HG02970 (cell line): Measurements from ENCODE around the gene PDXDC1.
A peak's percentile ranks its signal among the peaks of the same experiment; 100 is the strongest.
"Not testable (repeated sequence)": the region's sequence is repeated elsewhere in the genome, so short reads cannot be mapped to it uniquely, and the experiment has no call there.

Source experiments
- ATAC-seq: cut with Tn5 transposase; IDR thresholded peaks from one replicate; pipeline ENCODE4 v1.9.1; 2021; ENCODE audit warnings: mild to moderate bottlenecking, moderate library complexity, moderate number of reproducible peaks; ENCODE audit not compliant: unreplicated experiment, low FRiP score

The PDXDC1 gene

GRCh38 chr16:15034266-15035162, 59.7 kb downstream of the PDXDC1 start:
- no peak for ATAC-seq

- ATAC-seq, result no peak
Measured at GRCh38 chr16:15035163-15035729, 60.4 kb downstream of the PDXDC1 start.

GRCh38 chr16:15037003-15037402, 62.2 kb downstream of the PDXDC1 start:
- ATAC-seq, result no peak

DNA sequence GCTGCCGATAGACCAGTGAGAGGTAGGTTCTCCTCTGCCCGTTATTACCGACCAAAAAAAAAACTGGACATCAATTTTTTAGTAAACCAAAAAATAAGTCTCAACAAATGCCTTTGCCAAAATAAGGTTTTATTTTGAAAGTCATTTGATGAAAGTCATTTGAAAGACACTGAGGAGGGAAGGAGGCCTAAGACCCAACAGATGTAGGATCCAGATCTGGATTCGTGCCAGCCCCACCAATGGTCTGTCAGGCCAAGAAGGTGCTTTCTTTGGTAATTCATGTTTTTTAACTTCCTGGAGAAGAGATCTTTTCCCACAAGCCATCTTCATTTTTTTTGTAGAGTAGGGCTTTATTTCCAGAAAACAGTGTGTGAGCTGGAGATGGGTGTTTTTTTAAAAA, 62.9 kb downstream of the PDXDC1 start:
- ATAC-seq, result no peak

DNA sequence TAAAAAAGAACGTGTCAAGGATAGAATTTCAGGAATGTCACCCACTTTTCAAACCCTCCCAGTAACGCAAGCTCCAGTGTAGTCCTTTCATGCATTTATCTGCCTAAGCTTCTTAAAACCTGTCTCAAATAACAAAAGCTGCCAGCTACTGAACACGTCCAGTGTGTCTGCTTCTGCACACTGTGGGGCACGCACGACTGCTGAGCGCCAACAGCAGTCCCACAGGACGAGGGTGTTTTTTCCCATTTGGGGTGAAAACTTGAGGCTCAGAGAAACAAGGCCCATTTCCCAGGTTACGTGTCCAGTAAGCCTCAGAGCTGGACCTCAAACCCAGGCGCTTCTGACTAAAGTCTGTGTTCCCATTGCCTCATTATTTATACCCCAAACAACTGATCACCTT, 63.9 kb downstream of the PDXDC1 start:
- no peak for ATAC-seq

DNA sequence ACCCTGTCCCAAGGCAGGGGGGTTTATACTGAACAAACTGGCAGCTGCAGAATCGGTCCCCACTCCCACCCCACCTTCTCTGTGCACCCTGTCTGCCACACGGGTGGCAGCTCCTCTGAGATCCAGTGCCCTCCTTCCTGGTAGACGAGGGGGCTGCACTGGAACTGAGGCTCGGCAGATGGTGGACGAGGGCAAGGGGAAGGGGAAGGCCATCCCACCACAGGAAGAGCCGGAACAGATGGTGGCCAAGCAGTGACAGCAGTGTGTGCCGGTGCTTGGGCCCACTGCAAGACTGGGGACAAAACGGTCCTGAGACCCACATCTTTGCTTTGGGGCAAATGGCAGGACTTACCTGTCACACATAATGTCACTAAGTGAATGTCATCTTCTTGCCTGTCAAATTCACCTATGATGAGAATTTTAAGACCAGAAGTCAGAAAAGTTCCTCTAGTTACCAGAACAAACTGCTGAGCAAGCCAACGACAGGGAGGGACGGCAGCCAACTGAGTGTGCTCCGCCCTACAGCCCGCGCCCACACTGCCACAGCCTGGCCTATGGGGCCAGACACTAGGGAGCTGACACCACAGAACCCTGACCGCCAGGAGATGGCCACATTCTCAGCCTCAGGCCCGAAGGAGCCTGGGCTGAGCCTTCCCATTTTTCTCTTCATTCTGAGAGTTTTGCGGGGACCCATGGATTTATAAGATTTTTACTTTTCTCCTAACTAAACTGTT, 66.6 kb downstream of the PDXDC1 start:
- no peak for ATAC-seq

- ATAC-seq, result no peak
Measured at GRCh38 chr16:15043344-15043743, 68.5 kb downstream of the PDXDC1 start.

GRCh38 chr16:15044286-15044685, 69.5 kb downstream of the PDXDC1 start:
- no peak for ATAC-seq

DNA sequence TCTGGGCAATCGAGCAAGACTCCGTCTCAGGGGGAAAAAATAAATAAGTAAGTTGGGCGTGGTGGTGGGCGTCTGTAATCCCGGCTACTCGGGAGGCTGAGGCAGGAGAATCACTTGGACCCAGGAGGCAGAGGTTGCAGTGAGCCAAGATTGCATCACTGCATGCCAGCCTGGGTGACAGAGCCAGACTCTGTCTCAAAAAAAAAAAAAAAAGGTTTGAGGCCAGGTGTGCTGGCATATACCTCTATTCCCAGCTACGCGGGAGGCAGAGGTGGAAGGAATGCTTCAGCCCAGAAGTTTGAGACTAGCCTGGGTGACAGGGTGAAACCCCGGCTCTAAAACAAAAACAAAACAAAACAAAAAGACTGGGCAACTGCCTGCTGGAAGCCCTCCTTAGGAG, 70.4 kb downstream of the PDXDC1 start:
- ATAC-seq, result not testable (repeated sequence)

- no peak for ATAC-seq
Measured at GRCh38 chr16:15046692-15047376, 72.0 kb downstream of the PDXDC1 start.

DNA sequence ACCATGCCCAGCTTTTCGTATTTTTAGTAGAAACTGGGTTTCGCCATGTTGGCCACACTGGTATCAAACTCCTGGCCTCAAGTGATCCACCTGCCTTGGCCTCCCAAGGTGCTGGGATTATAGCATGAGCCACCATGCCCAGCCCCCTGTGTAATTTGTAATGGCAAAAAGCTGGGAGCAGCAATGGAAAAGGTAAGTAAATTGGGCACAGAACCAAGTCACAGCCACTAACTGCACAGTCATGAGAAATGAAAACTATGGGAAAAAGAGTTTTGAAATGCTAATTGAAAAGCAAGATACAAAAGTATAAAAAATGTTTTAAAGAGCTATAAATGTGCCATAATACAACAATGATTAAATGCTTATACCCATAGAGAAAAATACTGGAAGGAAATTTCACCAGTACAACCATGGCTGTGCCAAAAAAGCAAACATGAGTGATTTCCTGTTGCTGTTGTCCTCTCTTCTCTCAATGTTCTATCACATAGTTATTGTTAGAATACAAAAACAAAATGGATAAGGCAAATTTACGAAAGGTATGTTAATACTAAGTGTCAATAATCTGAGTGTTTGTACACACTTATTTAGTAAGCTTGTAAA, 74.9 kb downstream of the PDXDC1 start:
- no peak for ATAC-seq

DNA sequence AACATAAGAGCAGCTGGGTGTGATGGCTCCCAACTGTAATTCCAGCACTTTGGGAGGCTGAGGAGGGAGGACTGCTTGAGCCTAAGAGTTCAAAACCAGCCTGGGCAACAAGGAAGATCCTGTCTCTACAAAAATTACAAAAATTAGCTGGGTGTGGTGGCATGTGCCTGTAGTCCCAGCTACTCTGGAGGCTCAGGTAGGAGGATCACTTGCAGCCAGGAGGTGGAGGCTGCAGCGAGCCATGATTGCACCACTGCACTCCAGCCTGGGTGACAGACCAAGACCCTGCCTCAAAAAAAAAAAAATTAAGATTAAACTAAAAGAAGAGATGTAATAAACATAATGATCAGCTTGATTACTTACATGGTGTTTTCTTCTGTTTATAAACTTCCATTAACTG, 75.6 kb downstream of the PDXDC1 start:
- not testable (repeated sequence) for ATAC-seq

GRCh38 chr16:15051387-15051951, 76.6 kb downstream of the PDXDC1 start:
- no peak for ATAC-seq

GRCh38 chr16:15052747-15053476, 78.1 kb downstream of the PDXDC1 start:
- ATAC-seq, result no peak

DNA sequence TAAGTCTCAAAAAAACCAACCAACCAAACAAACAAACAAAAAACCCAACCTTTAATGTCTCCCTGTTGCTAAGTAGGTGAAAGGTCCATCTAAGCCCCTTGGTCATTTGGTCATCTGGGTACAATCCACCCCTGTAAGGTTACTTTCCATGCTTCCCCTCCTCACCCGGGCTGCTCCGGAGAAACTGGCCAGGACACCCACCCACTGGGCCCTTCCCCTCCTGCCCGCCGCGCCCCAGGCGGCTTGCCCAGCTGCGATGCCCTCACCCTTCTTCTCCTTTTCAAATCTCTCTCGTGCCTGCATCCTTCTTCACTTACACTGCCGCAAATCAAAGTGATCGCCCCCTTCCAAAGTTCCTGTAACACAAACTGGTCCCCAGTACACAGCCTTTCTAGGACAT, 79.1 kb downstream of the PDXDC1 start:
- ATAC-seq, result no peak

DNA sequence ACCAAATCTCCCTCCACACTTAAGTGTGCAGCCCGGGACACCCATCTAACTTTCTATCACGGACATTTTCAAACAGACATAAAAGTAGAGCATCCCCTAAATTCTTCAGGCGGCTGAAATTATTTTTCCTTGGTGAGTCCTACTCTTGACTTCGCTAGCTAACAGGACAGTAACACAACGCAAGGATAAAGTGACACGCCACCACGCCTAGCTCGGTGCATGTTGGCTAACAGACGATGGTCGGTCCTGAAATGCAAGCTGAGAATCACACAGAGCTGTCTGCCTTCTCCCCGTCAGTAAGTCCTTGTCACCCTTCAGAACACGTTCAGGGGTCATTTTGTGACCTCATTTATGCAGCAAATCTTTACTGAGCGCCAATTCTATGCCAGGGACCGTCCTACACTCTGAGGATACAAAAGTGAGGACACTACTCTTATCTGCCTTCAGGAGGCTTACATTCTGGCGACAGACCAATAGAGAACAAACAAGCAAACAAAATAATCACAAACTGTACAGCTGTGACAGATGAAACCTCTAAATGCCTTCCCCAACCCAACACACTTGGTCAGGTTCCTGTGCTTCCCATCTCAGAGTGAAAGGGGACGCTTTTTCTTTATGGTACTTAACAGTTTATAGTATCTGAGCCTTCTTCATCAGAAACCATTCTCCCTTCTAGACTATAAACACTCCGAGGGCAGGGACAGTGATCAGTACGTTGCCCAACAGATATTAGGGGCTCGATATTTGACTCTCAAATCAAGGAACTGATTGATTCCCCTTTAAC, 79.7 kb downstream of the PDXDC1 start:
- ATAC-seq, result no peak

- ATAC-seq, result peak; percentile 64
Measured at GRCh38 chr16:15055141-15056053, 80.6 kb downstream of the PDXDC1 start.
